Dedifferentiated amniotic fluid mesenchymal stem cell (primary cell): ENCODE data around the gene IPMK.
"Not testable (repeated sequence)": the region's sequence is repeated elsewhere in the genome, so short reads cannot be mapped to it uniquely, and the experiment has no call there.

Experiments used
- DNase-seq: peaks from one replicate; pipeline ENCODE4 v3.0.0-alpha.2; 2016; ENCODE audit errors: extremely low spot score

The IPMK gene

DNA sequence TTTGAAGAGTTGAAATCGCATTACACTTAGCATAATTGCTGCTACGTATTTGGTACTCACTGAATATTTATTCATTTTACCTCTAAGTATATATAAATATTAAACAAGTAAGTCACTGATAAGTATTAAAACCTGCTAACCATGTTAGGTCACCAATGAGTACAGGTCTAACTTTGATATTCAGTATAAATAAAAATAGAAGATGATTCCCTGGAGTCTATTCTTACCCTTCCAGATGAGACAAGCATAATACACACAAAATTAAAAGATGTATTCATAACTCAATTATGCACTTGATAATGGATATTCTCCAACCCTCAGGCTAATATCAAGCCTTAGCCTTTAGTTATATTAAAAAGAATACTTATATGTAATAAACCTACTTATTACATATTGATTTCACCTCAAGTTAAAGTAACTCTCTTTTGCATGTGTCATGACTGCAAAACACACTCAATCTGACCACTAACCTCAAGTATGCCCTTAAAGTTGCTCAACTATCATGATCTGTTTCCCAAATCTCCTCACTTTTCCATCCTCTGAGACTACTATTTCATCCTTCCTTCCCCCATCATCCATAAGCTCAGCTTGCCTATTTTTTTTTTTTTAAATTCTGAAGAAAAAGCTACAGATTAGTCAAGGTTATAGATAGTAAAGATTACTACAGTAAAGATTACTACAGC lies 46.8 kb downstream of the IPMK start:
- DNase-seq: no peak

- no peak for DNase-seq
Measured at GRCh38 chr10:58219875-58220274, 47.8 kb downstream of the IPMK start.

GRCh38 chr10:58217612-58218011 lies 50.1 kb downstream of the IPMK start:
- DNase-seq: no peak

DNA sequence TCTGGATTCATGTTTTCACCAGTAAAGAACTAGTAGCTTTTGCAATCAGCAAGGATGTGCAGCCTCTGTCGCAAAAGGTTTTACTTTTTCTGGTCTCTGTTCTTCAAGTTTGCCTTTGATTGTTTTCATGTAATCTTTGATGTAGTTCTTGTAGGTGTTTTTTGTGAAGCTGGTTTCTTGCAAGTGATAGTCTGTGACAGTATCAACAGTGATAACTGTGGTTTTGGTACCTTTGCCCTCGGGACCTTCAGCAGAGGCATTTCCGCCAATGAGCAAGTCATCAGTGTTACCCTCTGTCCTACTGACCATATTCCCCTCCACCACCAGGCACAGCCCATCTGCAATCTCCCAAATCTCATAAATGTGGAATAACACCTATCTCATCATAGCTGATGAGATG lies 55.1 kb downstream of the IPMK start:
- DNase-seq: no peak

DNA sequence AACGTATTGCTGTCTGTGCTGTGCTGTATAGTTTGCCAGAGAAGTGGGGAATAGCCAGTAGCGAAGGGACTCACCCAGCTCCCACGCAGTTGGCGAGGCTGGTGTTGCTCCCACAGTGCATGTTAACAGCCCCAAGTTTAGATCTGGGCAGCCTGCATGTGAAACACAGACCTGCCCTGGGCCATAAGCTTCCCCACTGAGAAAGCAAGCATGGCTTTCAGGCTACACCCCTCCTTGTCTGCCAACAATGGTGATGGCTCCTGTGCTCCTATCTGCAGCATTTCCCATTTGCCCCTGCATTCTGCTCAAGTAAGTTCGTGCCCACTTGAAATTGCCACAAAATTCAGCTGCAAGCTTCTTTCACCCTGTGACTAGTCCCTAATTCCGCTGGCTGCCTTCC lies 57.5 kb downstream of the IPMK start:
- no peak for DNase-seq

DNA sequence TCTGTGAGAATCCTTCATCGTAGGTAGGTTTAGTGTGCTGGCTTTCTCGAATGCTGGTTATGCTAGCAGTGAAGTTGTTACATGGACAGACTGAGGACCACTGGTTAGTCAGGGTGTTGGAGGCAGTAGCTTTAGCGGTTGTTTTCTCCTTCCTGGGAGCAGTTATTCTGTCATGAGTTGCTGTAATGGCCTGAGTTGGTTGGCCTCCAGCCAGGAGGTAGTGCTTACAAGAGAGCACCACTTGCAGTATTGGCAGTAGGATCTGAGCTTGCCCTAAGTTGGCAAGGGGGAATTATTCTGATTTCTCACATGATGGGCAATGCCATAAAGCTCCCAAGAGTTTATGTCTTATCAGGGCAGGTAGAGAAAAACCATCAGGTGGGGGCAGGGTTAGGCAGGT lies 58.0 kb downstream of the IPMK start:
- no peak for DNase-seq

GRCh38 chr10:58206251-58206650 lies 61.4 kb downstream of the IPMK start:
- no peak for DNase-seq

DNA sequence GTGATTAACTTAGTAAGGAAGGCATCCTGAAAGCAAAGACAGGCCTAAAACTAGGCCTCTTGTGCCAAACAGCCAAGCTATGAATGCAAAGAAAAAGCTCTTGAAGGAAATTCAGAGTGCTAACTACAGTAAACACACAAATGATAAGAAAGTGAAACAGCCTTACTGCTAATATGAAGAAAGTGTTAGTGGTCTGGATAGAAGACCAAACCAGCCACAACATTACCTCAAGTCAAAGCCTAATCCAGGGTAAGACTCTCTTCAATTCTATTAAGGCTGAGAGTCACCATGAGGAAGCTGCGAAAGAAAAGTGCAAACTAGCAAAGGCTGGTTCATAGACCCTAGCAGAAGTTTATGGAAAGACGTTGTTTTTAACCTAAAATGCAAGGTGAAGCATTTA lies 66.0 kb downstream of the IPMK start:
- DNase-seq: no peak

DNA sequence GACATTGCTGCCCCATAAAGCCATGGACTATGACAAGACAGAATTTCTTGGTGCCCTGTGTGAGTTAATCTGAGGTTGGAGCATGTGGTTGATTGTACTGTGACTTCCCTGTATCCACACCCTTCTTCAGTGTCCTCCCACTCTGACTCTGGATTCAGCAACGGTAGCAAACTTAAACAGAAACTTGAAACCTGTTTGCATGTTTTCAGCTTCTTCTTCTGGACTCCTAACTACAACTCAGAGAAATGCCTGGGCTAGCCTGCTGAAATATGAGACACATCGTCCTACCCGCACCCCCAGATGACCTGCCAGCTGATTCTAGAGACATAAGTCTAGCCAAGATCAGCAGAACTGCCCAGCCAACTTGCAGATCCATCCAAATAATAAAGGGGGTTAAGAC lies 78.4 kb downstream of the IPMK start:
- DNase-seq: peak; percentile 55

GRCh38 chr10:58184120-58184670 lies 83.5 kb downstream of the IPMK start:
- DNase-seq: no peak

- no peak for DNase-seq
Measured at GRCh38 chr10:58180666-58181065, 87.0 kb downstream of the IPMK start.

GRCh38 chr10:58179238-58179637 lies 88.5 kb downstream of the IPMK start:
- DNase-seq: no peak

GRCh38 chr10:58178811-58179210 lies 88.9 kb downstream of the IPMK start:
- no peak for DNase-seq

GRCh38 chr10:58177362-58177947 lies 90.2 kb downstream of the IPMK start:
- DNase-seq: peak; percentile 47

DNA sequence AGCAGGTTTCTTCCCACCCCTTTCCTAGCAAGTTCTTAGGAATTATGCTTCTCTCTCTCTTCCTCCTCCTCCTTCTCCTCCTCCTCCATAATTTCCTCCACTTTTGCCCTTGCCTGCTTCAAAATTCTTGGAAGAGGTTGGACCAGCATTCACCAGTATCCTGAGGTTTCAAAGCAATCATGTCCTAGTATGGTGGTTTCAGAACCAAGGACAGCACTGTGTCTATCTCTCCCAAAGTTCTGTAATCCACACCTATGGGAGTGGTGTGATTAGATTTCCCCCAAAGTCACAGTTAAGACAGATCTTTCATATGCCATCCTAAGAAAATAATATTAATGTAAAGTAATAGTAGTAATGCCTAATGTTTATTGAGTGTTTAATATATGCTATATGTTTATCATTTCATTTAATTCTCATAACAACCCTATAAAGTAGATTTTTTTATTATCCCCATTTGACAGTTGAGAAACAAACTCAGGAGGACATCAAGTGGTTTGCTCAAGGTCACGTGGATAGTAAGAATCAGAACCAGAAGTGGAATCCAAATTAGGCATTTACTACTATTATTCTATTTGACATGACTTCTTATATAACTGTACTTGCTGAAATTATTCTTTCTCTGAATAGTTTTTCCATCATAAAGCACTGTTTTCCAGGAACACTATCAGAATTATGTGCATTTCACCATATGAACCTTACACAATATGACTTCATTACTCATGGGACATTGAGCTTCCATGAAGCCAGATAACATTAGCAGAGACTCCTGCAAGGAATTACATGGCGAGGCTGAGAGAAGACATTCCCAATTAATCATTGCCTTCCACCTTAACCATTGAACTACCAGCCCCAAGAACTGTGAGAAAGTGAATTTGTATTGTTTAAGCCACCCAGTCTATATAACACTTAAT lies 91.4 kb downstream of the IPMK start:
- no peak for DNase-seq

- DNase-seq: no peak
Measured at GRCh38 chr10:58174831-58175230, 92.9 kb downstream of the IPMK start.

GRCh38 chr10:58173391-58173790 lies 94.3 kb downstream of the IPMK start:
- DNase-seq: no peak

- no peak for DNase-seq
Measured at GRCh38 chr10:58171146-58171545, 96.5 kb downstream of the IPMK start.

GRCh38 chr10:58164517-58164916 lies 103.2 kb downstream of the IPMK start:
- DNase-seq: no peak

DNA sequence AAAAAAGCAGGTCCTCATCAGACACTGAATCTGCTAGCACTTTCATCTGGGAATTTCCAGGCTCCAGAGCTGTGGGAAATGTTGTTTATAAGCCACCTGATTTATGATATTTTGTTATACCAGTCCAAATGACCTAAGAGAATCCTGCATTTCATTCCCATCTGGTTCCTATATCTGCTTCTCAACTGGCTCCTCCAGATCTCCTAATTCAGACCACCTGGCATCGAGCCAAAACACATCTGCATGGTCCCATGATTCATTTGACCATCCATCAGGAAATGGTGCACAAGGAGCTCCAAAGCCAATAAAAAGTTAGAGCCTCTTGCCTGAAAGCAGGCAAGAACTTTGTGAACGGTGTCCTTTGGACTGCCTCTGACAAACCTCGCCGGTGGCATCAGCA lies 108.9 kb downstream of the IPMK start:
- DNase-seq: no peak

GRCh38 chr10:58157076-58157766 lies 110.5 kb downstream of the IPMK start:
- peak; percentile 87 for DNase-seq

GRCh38 chr10:58155941-58156340 lies 111.8 kb downstream of the IPMK start:
- not testable (repeated sequence) for DNase-seq
